Measurements from ENCODE around the gene UBE2O.

UBE2O gene

GRCh38 chr17:76478730-76479514 lies 26.0 kb upstream of the UBE2O start:
- Histone ChIP-seq H3K79me2 (ENCODE audit: control insufficient read depth, low read length) (no peaks in the 10 kb centered on the region; the same call in none of the 2 replicates), H4K20me1 (ENCODE audit: control insufficient read depth, insufficient read depth, low read depth, low read length) (no peaks in the 10 kb centered on the region), H3K9me3 (ENCODE audit: control insufficient read depth, insufficient read depth, low read length) (no peaks in the 10 kb centered on the region), H3K27me3 (ENCODE audit: control insufficient read depth, low read length) (no peaks in the 10 kb centered on the region), H3K9me2 (replicated peaks; ENCODE audit: control insufficient read depth, low read length) (no peaks in the 10 kb centered on the region), H3K4me2 (ENCODE audit: low read length) (peak overlapping the region; percentile 53), H3K4me1 (ENCODE audit: control insufficient read depth, low read length) (peaks cover 47% of the 10 kb centered on the region), H3F3A (ENCODE audit: control insufficient read depth, insufficient read depth) (peaks cover 18% of the 10 kb centered on the region), H3K36me3 (ENCODE audit: control insufficient read depth, low read length) (peaks cover 52% of the 10 kb centered on the region), H3K27ac (ENCODE audit: low read depth, low read length) (peak overlapping the region; percentile 96), H3K4me3 (ENCODE audit: low read length) (peak overlapping the region; percentile 50)
- TF ChIP-seq CTCF (IDR thresholded peaks at IDR 0.05; ENCODE audit: low read depth, low read length, poor library complexity, severe bottlenecking), result no peak
- TF ChIP-seq EZH2phosphoT487 (IDR thresholded peaks at IDR 0.05; ENCODE audit: borderline replicate concordance, low read length), result no peak

- no peaks in the 10 kb centered on the region for H3K9me2 ChIP-seq (replicated peaks; ENCODE audit: control insufficient read depth, low read length)
- H3K36me3 ChIP-seq (ENCODE audit: control insufficient read depth, low read length), result peaks cover 53% of the 10 kb centered on the region
- H3K27me3 ChIP-seq (ENCODE audit: control insufficient read depth, low read length), result no peaks in the 10 kb centered on the region
- no peaks in the 10 kb centered on the region for H3K9me3 ChIP-seq (ENCODE audit: control insufficient read depth, insufficient read depth, low read length)
- no peak overlapping the region for H3K4me2 ChIP-seq (ENCODE audit: low read length)
- no peak overlapping the region for H3K27ac ChIP-seq (ENCODE audit: low read depth, low read length)
- TF ChIP-seq EZH2phosphoT487 (IDR thresholded peaks at IDR 0.05; ENCODE audit: borderline replicate concordance, low read length), result no peak
- H3K4me3 ChIP-seq (ENCODE audit: low read length), result no peak overlapping the region
- H4K20me1 ChIP-seq (ENCODE audit: control insufficient read depth, insufficient read depth, low read depth, low read length), result no peaks in the 10 kb centered on the region
- no peaks in the 10 kb centered on the region; the same call in 1 of the 2 replicates for H3K79me2 ChIP-seq (ENCODE audit: control insufficient read depth, low read length)
- H3K4me1 ChIP-seq (ENCODE audit: control insufficient read depth, low read length), result peaks cover 39% of the 10 kb centered on the region
- peaks cover 17% of the 10 kb centered on the region for H3F3A ChIP-seq (ENCODE audit: control insufficient read depth, insufficient read depth)
Measured at GRCh38 chr17:76478097-76478496, 25.1 kb upstream of the UBE2O start.

GRCh38 chr17:76477576-76477975 lies 24.6 kb upstream of the UBE2O start:
- Histone ChIP-seq H3K4me1 (ENCODE audit: control insufficient read depth, low read length) (peaks cover 34% of the 10 kb centered on the region), H3K27ac (ENCODE audit: low read depth, low read length) (no peak overlapping the region), H3K9me3 (ENCODE audit: control insufficient read depth, insufficient read depth, low read length) (no peaks in the 10 kb centered on the region), H3K27me3 (ENCODE audit: control insufficient read depth, low read length) (no peaks in the 10 kb centered on the region), H4K20me1 (ENCODE audit: control insufficient read depth, insufficient read depth, low read depth, low read length) (no peaks in the 10 kb centered on the region), H3K4me3 (ENCODE audit: low read length) (no peak overlapping the region), H3K9me2 (replicated peaks; ENCODE audit: control insufficient read depth, low read length) (no peaks in the 10 kb centered on the region), H3F3A (ENCODE audit: control insufficient read depth, insufficient read depth) (peaks cover 12% of the 10 kb centered on the region), H3K36me3 (ENCODE audit: control insufficient read depth, low read length) (peaks cover 54% of the 10 kb centered on the region), H3K79me2 (ENCODE audit: control insufficient read depth, low read length) (no peaks in the 10 kb centered on the region; the same call in 1 of the 2 replicates), H3K4me2 (ENCODE audit: low read length) (no peak overlapping the region)
- no peak for TF ChIP-seq CTCF (IDR thresholded peaks at IDR 0.05; ENCODE audit: low read depth, low read length, poor library complexity, severe bottlenecking)
- TF ChIP-seq EZH2phosphoT487 (IDR thresholded peaks at IDR 0.05; ENCODE audit: borderline replicate concordance, low read length), result no peak

GRCh38 chr17:76476736-76477135 lies 23.8 kb upstream of the UBE2O start:
- peaks cover 7% of the 10 kb centered on the region for H3F3A ChIP-seq (ENCODE audit: control insufficient read depth, insufficient read depth)
- peaks cover 59% of the 10 kb centered on the region for H3K36me3 ChIP-seq (ENCODE audit: control insufficient read depth, low read length)
- no peak for TF ChIP-seq CTCF (IDR thresholded peaks at IDR 0.05; ENCODE audit: low read depth, low read length, poor library complexity, severe bottlenecking)
- no peak for TF ChIP-seq EZH2phosphoT487 (IDR thresholded peaks at IDR 0.05; ENCODE audit: borderline replicate concordance, low read length)
- H3K79me2 ChIP-seq (ENCODE audit: control insufficient read depth, low read length), result no peaks in the 10 kb centered on the region; the same call in 1 of the 2 replicates
- no peaks in the 10 kb centered on the region for H3K9me3 ChIP-seq (ENCODE audit: control insufficient read depth, insufficient read depth, low read length)
- H3K4me3 ChIP-seq (ENCODE audit: low read length), result no peak overlapping the region
- H3K27me3 ChIP-seq (ENCODE audit: control insufficient read depth, low read length), result no peaks in the 10 kb centered on the region
- no peaks in the 10 kb centered on the region for H3K9me2 ChIP-seq (replicated peaks; ENCODE audit: control insufficient read depth, low read length)
- H3K27ac ChIP-seq (ENCODE audit: low read depth, low read length), result no peak overlapping the region
- no peaks in the 10 kb centered on the region for H4K20me1 ChIP-seq (ENCODE audit: control insufficient read depth, insufficient read depth, low read depth, low read length)
- H3K4me2 ChIP-seq (ENCODE audit: low read length), result no peak overlapping the region
- peaks cover 25% of the 10 kb centered on the region for H3K4me1 ChIP-seq (ENCODE audit: control insufficient read depth, low read length)
